HPDE6-E6E7 (cell line): ENCODE results near the gene RPP25.
"Not testable (repeated sequence)": the region's sequence is repeated elsewhere in the genome, so short reads cannot be mapped to it uniquely, and the experiment has no call there.

Experiments
- DNase-seq: peaks from one replicate; pipeline ENCODE4 v3.0.0; 2011; ENCODE audit warnings: missing footprints; ENCODE audit errors: extremely low spot score

Gene RPP25

DNA sequence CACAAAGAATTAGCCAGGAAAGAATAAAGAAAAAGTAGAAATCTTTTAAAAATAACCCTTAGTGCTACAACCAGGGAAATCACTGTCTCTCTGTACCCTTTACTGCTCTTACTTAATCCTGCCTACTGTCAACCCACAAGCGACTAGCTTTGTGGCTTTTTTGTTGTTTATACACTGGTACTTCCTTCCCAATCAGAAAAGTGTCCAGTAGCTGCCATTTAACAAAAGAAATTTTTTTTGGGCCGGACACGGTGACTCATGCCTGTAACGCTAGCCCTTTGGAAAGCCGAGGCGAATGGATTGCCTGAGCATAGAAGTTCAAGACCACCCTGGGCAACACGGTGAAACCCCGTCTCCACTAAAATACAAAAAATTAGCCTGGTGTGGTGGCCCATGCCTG, 36.1 kb downstream of the RPP25 start:
- DNase-seq, result no peak

DNA sequence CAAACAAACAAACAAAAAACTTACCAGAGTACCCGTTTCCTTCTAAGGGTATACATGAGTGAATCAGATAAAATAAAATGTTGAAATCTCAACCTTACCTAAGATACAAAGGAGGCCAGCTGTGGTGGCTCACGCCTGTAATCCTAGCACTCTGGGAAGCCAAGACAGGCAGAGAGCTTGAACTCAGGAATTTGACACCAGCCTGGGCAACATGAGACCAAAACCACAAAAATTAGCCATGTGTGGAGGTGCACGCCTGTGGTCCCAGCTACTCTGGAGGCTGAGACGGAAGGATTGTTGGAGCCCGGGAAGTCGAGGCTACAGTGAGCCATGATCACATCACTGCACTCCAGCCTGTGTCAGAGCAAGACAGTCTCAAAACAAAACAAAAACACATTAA, 38.9 kb downstream of the RPP25 start:
- no peak for DNase-seq

DNA sequence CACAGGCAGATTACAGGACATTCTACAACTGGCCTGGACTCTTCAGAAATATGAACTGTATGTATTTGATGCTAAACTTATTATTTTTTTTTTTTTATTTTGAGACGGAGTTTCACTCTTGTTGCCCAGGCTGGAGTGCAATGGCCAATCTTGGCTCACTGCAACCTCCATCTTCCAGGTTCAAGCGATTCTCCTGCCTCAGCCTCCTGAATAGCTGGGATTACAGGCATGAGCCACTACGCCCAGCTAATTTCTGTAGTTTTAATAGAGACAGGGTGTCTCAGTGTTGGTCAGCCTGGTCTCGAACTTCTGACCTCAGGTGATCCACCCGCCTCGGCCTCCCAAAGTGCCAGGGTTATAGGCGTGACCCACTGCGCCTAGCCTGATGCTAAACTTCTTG, 42.8 kb downstream of the RPP25 start:
- not testable (repeated sequence) for DNase-seq

GRCh38 chr15:74913041-74913440, 43.5 kb downstream of the RPP25 start:
- no peak for DNase-seq

DNA sequence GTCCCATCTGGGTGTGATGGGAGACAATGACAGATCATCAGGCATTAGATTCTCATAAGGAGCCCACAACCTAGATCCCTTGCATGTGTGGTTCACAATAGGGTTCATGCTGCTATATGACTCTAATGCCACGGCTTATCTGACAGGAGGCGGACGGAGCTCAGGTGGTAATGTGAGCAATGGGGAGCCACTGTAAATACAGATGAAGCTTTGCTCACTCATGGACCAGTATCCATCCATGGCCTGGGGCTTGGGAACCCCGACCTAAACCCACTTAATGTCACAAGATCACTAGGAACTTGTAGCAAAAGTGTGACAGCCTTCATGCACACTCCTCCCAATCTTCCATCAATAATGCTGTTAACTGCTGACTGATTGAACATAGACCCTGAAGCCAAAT, 47.9 kb downstream of the RPP25 start:
- no peak for DNase-seq

DNA sequence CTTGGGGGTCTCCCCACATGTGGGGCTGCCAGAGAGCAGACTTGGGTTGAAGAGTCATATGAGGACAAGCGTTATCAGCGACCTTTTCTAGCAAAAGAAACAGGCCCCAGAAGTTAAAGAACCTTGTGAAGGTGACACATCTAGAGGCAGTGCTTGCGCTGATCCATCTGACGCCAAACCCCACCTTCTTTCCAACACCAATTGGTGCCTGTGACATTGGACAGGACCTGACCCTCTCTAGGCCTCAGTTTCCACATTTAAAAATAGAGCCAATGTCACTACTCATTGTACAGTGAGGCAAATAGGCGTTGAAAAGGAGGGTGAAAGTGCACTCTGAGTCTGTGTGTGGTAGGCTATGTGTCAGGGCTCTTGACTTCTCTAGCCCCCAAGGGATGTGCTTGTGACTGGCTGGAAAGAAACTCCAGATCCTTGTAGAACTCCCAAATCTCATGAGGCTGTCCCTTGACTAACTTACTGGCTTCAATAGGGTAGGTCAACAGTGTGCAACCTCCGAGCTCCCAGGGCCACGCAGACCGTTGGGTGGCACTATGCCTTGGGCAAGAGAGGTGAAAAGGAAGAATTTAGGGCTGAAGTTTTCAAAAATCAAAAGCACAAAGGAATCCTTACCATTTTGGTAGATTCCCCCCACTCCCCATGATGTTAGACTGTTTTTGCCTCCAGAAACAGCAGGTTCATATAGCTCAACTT, 49.3 kb downstream of the RPP25 start:
- DNase-seq, result no peak

DNA sequence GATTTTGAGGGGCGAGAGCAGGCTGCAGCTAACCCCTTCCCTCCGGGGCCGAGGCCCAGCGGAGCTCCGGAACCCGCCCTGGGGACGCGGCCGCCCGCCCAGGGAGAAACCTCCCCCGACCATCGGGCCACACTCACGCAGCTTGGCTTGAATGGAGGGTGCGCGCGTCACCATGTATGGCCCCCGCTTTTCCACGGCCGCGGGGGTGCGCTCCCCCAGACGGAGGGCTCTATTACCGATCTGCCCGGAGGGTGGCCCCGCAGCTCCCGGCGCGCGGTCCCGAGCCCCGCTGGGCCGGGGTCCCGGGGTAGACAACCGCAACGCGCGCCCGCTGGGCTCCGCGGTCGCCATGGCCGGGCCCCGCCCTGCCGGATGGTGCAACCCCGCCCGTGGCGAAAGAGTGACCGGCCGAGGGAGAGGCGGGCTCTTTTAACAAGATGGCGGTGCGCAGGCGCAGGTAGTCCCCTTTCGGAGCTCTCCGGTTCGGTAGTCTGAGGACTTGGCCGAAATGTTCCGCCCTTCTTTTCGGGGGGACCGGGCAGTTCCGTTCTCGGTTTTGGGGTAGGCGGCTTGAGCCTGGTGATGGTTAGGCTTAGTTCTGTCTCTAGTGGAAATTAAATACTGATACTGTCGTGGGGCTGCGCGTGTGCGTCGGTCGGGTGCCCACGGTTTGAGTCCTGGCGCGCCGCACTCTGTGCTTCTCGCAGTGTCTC, 50.0 kb downstream of the RPP25 start, which contains the start of gene FAM219B:
Gene FAM219B (minus strand): TSS at position 402 of the 713 bp plus-strand sequence. CDS start 51 bp downstream, at position 351.
- DNase-seq, result peak; percentile 91

DNA sequence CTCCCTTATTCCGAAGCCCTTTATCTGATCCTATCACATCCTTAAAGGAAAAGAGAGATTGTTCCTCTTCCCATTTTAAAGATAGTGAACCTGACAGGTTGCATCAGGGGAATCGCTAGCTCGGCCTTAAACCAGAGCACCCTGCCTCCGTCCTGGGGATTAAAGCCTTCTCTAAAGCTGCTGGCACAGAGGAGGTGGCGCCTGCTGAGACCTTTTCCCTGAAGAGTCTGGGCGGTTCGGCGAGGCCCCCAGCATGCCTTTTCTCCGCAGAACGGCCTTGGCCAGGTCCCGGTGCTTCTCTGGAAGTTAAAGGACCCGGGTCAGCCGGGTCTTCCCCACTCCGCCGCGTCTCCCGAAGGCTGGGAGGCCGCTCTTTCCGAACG, 50.5 kb downstream of the RPP25 start:
- DNase-seq, result no peak
